VCaP (cell line): Measurements from ENCODE around the gene ZFPL1.

Experiments used
- H3K27ac ChIP-seq: fragments of 450-650 bp; 2 replicates; pipeline ENCODE4 v1.5.1; 2017
- TF ChIP-seq, protein P1 (sequence below): fragments of 450-650 bp; conservative IDR thresholded peaks from 2 replicates; pipeline ENCODE4 v1.5.1; 2017; ENCODE audit warnings: mild to moderate bottlenecking, moderate library complexity

The ZFPL1 gene

DNA sequence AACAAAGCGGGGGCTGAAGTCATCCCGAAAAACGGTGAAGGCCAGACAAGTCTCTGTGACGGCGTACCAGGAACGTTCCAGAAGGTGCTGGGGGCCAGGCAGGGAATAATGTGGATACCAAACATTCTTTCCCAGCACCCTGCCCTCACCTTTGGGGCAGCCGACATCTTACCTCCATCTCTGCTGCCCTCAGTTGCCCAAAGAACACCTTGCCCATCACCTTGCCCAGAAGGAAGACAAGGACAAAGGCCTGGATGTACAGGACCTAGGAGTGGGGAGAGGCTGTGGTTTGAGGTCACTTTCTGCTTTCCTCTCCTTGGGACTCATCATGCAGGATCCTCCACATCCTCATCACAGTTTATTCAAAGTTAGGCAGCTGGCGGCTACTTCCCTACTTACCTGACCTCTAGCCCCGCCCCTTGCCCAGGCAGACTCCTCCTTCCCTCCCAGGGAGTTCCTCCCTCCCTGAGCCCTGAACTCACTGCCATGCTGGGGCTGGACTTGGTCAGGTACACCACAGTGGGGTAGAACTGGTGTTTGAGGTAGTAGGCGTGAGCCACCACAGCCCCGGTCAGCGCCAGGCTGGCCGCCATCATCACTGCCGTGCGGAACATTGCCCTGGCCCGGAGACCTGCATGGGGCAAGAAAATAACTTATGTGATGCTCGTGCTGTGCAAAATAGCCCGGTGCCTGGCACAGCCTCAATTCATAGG is 49.1 kb downstream of the ZFPL1 start:
- peak overlapping the region; percentile 100 for H3K27ac ChIP-seq
- TF ChIP-seq, protein P1, sequence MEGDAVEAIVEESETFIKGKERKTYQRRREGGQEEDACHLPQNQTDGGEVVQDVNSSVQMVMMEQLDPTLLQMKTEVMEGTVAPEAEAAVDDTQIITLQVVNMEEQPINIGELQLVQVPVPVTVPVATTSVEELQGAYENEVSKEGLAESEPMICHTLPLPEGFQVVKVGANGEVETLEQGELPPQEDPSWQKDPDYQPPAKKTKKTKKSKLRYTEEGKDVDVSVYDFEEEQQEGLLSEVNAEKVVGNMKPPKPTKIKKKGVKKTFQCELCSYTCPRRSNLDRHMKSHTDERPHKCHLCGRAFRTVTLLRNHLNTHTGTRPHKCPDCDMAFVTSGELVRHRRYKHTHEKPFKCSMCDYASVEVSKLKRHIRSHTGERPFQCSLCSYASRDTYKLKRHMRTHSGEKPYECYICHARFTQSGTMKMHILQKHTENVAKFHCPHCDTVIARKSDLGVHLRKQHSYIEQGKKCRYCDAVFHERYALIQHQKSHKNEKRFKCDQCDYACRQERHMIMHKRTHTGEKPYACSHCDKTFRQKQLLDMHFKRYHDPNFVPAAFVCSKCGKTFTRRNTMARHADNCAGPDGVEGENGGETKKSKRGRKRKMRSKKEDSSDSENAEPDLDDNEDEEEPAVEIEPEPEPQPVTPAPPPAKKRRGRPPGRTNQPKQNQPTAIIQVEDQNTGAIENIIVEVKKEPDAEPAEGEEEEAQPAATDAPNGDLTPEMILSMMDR = no peak

DNA sequence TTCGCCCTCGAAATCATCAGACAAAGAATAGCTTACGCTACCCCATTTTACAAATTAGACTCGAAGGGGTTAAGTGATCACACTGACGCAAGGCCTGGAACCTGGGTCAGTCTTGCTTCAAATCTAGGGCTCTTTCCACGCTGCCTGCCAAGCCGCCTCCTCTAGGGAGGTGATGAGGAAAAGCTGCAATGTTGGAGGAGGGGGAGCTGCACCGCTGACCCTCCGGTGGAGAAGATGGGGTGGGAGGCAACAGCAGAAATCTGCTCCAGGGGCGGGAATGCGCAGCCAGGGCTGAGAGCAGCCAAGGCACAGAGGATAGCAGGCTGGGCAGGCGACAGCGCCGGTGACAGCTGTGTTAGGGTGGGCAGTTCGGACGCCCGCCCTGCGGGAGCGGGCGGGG is 49.7 kb downstream of the ZFPL1 start:
- H3K27ac ChIP-seq = peak overlapping the region; percentile 100

DNA sequence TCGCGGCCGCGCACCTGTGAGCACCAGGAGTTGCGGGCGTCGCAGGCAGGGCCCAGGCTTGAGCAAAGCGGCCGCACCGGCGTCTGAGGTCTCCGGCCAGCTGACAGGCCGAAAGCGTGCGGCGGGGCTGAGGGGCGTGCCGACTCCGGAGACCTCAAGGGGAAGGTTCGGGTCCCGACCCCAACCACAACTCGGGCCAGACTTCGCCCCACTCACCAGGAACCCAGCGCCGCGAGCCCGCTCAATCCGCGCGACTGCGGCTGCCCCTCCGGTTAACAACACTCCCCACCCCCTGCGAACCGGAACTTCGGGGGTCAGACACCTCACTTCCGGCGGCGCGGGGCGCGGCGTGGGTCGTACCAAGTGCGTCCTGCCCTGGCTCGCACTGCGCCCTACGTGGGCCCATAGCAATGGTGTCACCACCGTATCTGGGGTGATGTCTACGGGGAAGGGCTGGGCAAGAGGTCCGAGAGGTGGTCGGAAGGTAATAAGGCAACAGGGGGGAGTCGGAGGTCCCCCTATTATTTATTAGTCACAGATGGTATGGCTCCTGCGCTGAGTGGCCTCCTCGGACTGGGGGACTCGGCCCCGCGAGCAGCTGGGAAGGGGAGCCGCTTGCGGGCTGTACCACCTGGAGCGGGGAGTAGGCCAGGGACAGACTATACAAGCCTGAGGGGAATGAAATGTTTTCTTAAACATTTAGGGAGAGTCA is 50.4 kb downstream of the ZFPL1 start, which contains the start of gene SYVN1:
Gene SYVN1 (minus strand): TSS at position 280 of the 712 bp plus-strand sequence. CDS start 918 bp downstream, outside the sequence.
- peak within 1 kb of the TSS; percentile 100 for H3K27ac ChIP-seq
- TF ChIP-seq, protein P1 = no peak

More for the DNA sequence above, 49.7 kb downstream of the ZFPL1 start:
- TF ChIP-seq, protein P1 = no peak

DNA sequence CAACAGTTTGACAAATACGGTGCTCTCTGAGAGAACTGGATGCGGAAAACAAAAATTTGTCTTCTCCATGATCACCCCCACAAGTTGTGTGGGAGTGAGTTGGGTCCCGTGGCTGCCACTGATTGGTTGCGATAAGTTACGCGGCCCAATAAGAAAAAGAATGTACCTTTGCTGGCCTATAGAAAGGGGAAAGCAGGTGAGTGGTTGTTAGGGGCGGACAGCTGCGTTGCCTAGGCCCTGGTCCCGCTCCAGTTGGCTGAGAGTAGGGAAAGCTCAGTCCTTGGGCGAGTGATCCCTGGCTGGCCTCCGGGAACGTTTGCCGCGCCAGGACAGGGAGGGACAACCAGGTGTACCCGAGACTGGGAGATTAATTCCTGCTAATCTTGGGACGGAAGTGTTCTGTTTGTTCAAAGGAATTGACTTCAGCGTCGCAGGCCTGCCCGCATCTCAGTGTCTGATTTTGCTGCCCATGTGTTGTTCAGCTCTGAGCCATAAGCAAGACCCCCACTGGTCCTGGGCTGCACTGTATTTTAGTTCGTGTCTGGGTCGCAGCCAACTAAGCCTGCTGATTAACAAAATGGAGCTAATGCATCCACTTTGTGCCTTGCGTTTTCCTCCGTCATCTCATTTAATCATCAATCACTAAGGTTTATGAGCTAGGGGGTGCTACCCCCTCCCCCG is 51.1 kb downstream of the ZFPL1 start:
- TF ChIP-seq, protein P1 = no peak
- peak overlapping the region; percentile 100 for H3K27ac ChIP-seq

DNA sequence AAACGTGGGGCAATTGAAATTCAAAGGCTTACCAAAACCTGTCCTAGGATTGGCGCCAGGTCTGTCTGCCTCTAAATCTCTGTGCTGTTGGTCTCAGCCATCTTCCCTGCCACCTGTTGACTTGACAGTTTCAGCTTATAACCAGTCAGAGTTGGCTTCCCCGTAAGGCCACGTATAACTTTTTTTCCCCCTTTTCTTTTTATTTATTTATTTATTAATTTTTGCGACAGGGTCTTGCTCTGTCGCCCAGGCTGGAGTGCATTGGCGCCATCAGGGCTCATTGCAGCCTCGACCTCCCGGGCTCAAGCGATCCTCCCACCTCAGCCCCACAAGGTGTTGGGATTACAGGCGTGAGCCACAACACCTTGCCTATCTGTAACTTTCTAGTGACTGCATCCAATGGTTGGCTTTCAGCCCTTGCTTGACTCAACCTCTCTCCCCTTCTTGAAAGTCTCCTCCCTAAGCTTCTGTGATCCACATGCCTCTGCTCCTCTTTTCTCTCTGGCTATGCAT is 51.7 kb downstream of the ZFPL1 start:
- H3K27ac ChIP-seq = peak overlapping the region; percentile 100
- TF ChIP-seq, protein P1 = no peak

DNA sequence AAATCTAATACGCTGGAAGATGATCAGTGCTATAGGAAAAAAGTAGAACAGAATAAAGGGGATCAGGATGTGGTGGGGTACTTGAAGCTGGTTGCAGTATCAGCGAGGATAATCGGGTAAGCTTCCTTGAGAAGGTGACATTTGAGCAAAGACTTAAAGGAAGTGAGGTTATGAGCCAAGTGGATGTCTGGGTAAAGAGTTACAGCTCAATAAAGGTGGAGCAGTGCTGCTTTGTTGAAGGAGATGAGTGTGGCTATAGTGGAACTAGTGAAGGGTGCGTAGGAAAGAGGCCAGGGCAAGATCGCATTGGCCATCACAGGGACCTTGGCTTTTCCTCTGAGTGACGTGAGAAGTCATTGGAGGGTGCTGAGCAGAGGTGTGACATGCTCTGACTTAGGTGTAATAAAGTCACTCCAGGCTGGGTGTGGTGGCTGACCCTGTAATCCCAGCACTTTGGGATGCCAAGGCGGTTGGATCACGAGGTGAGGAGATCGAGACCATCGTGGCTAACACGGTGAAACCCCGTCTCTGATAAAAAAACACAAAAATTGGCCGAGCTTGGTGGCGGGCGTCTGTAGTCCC is 52.6 kb downstream of the ZFPL1 start:
- H3K27ac ChIP-seq = peak overlapping the region; percentile 100
- TF ChIP-seq, protein P1 = no peak
